Activated naive CD4-positive, alpha-beta T cell treated with anti-CD3 and anti-CD28 coated beads, Interleukin-2, amount 10 ng/mL, durations not matched to agents 5 hours and 36 hours (primary cell): ENCODE measurements around the gene PPP1R11. TPM values are rescaled to one million over a fixed set of nuclear protein-coding genes. Genes with fewer than 3 reads are reported as not detected.

Experiments used
- total RNA-seq, 2 experiments: library from RNA; stranded (reverse); gene quantifications; one replicate each; pipeline ENCODE4 v1.2.3, GENCODE V29; 2021

The PPP1R11 gene
- 10 to 100 TPM; 51.9 to 52.8 TPM for total RNA-seq

GRCh38 chr6:30066577-30067459 is at the start of gene PPP1R11:
PPP1R11 (plus strand) TSS chr6:30067198; CDS start chr6:30067411, 213 bp downstream.

GRCh38 chr6:30061092-30061857 is 5.7 kb upstream of the PPP1R11 start, which contains the start of gene POLR1H:
POLR1H (plus strand) TSS chr6:30061265; CDS start chr6:30061525, 260 bp downstream.

GRCh38 chr6:30075094-30075789 is 8.2 kb downstream of the PPP1R11 start, which contains the start of gene RNF39:
RNF39 (minus strand) TSS chr6:30075769; CDS start chr6:30075585, 184 bp downstream.

GRCh38 chr6:30113003-30113759 is 46.2 kb downstream of the PPP1R11 start, which contains the start of gene TRIM31:
TRIM31 (minus strand) TSS chr6:30113090; CDS start chr6:30112805, 285 bp downstream.

Other genes starting within 250 kb of the PPP1R11 start
- gene HLA-G, start 239.4 kb upstream of the PPP1R11 start, total RNA-seq: under 1 TPM; 0.14 to 0.15 TPM
- gene HLA-A, start 124.7 kb upstream of the PPP1R11 start, total RNA-seq: 1,000 to 10,000 TPM; 1,753 to 1,764 TPM
- 10 to 100 TPM; 65.9 to 67.7 TPM for gene POLR1H, start 5.9 kb upstream of the PPP1R11 start, total RNA-seq
- gene RNF39, start 8.6 kb downstream of the PPP1R11 start, total RNA-seq: not detected
- not detected for gene TRIM31, start 45.9 kb downstream of the PPP1R11 start, total RNA-seq
- gene TRIM40, start 68.9 kb downstream of the PPP1R11 start, total RNA-seq: not detected
- not detected for gene TRIM10, start 94.0 kb downstream of the PPP1R11 start, total RNA-seq
- not detected for gene TRIM15, start 96.3 kb downstream of the PPP1R11 start, total RNA-seq
- gene TRIM26, start 146.2 kb downstream of the PPP1R11 start, total RNA-seq: 10 to 100 TPM; 61.4 to 66.1 TPM